HG03469 (cell line): ENCODE measurements around the gene ZNF366.
A peak's percentile ranks its signal among the peaks of the same experiment; 100 is the strongest.

Source experiments
- ATAC-seq: cut with Tn5 transposase; IDR thresholded peaks from one replicate; pipeline ENCODE4 v1.9.1; 2021; ENCODE audit warnings: mild to moderate bottlenecking, moderate library complexity, moderate number of reproducible peaks; ENCODE audit not compliant: unreplicated experiment

Gene ZNF366

DNA sequence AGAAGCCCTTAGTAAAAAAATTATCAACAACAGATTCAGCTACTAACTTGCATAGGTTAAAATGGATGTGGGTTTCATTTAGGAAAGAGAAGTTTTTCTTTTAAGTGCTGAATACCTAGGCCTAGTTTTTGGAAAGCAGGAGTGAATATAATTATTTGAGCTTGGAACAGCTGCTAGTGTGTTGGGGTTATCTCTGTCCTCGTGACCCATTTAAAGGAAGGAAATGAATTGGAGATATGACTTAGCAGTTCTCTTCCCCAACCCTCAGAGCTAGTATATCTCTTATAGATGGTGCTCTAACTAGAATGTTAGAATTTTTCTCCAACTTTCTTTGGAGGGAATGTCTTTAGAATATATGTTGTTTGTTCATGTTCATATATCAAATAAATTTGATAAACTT, 38.6 kb downstream of the ZNF366 start:
- no peak for ATAC-seq

DNA sequence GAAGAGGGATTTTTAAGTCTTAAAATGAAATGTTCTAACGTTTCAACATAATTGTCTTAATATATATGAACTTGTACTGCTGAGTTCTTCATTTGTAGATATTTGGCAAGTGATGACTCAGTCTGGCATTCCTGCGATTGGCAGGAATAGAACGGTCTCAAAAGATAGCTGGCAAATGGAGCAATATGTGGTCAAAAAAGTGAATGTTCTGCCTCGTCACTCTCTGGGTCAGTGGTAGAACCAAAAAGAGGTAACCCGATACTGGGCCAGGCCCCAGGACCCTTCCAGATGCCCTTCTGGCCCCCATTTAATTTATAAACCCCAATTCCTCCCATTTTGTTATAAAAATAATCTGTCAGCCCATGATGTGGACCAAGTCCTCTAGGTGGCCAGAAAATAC, 39.2 kb downstream of the ZNF366 start:
- ATAC-seq = no peak

DNA sequence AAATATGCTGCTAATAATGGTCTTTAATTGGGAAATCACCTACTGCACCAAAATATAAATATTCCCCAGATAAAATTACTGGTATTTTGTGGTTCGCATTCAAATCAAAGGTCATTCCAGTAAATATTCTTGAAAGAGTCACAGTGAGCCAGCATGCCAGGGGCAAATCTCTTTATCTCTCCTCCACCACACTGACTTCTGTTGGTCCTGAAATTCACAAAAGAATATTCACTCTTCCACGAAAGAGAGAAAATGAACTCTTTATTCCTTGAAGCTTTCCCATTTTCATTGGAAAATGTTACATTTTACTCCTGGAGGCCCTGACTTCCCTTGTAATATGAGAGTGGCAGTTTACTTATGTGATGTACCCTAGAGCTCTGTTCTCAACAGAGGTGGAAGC, 39.7 kb downstream of the ZNF366 start:
- ATAC-seq = no peak

DNA sequence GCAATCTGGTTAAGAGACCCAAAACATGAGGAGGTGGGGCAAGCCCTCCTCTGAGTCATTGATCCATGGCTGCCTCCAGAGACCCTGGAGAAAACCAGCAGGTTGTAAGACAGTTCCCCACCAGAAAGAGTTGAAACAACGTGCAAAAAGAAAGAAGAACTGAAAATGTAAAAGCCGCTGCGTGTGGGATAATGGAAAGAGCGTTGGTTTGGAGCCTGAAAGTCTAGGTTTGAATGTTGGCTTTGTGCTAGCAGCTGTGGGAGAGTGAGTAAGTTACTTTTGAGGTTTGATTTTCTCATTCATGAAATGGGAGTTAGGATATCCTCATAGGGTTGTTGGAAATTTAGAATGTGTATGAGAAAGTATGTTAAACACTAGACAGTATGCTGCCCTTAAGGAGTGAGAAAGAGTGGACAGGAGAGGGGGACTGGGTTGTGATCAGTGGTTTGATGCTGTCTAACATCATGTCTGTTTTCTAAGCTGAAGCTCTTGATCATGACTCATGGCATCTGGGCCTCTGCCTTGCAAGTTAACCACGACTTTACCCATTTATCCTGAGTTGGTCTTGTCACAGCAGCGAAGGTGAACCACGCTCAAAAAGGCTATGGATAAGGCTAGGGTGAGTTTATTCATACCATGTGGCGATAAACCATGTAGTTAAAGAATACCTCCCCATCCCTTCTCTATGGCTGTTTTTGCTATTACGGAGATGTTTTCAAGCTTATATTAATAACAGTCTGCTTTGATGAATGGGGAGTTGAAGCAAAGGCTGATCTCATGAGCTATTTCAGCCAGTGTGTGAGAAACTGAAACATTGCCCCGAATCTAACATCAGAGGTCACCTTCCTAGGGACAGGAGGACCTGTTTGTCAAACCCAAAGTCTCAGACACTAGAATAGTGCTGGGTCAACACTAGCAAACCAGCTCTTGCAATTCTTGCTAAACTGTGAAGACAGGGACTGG, 41.3 kb downstream of the ZNF366 start:
- peak; percentile 63 for ATAC-seq

DNA sequence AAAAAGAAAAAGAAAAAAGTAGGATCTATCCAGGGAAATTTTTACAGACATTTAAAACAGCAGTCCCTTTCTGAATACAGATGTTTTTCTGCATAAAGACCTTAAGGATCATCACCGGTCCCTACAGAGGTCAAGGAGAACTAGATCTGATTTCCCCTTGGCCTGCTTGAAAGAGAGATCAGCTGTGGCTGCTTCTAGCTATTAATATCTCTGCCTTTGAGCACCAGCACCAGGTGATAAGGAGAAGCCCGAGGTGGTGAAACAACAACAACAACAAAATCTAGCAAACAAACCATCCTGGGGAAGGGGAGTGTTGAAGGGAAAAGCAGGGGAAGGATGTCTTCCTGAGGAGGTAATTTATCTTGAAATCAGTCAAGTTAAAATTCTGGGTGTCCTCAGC, 42.1 kb downstream of the ZNF366 start:
- ATAC-seq = no peak

DNA sequence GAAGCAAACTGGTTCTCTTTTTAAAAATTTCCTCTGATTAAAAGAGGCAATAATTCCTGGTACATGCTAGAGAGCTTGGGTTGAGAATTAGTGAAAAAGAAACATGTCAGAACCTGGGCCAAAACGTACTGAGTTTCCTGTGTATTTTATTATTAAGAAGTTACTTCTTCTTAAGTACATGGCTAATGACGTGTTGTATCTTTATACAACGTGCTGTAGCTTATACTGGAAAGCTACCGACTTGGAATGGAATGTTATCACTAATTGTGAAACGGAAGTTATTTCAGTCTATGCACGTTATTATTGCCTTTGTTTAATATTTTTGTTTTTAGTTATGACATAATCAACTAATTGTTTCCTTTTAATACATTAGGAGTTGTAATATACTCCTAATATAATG, 43.1 kb downstream of the ZNF366 start:
- no peak for ATAC-seq

DNA sequence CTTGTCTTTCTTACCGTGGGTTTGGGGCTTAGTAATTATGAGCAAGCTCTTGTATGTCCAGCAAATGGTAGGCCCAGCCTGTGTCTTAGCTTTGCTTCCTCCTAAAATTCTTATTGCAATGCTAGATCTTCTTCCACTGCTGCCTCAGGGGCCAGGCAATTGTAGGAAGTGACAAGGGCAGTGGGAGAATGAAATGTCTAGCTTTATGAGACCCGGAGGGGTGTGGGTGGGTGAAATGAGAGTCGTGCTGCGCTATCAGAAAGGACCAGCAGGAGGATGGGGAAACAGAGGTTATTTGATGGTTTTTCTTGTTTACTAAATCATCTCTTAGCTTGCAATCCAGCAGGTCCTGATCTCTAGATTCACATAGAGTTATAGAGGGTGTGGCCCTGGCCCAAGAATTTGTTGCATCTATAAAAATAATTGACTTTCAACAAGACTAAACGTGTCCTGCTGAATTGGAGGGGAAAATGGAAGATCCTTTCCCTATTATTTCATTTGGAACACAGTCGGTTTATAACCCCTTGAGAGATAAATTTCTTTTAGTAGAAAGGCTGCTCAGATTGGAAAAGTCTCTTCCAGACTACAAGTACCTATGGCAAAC, 43.7 kb downstream of the ZNF366 start:
- ATAC-seq = no peak

DNA sequence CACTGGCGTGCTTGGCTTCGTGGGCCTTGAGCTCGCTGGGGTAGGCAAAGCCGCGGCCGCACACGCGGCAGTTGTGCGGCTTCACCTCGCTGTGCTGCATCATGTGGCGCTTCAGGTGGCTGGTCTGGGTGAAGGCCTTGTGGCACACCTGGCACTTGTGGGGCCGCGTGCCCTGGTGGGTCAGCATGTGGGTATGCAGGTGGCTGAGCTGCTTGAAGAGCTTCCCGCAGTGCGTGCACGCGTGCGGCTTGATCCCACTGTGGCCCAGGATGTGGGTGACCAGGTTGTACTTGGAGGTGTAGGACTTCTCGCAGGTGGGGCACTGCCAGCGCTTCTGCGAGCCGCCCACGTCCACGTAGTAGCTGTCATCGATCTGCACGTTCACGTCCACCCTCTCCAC, 46.8 kb downstream of the ZNF366 start:
- ATAC-seq = no peak

DNA sequence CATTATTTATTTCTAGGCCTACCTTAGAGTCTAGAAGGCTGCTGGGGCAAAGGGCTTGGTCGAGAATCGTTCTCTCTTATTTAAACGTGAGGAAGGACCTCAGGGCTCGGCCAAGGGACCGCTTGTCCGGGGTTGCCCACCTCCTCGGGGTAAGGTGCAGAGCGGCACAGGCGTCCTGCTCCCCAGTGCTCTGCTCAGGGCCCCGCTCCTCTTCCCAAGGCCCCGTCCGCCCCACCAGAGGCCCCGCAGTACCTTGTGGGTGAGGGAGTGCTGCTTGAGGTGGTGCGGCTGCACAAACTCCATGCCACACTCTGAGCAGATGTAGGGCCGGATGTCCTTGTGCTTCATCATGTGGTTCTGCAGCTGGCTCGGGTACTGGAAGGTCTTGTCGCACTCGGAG, 47.3 kb downstream of the ZNF366 start:
- ATAC-seq = no peak

DNA sequence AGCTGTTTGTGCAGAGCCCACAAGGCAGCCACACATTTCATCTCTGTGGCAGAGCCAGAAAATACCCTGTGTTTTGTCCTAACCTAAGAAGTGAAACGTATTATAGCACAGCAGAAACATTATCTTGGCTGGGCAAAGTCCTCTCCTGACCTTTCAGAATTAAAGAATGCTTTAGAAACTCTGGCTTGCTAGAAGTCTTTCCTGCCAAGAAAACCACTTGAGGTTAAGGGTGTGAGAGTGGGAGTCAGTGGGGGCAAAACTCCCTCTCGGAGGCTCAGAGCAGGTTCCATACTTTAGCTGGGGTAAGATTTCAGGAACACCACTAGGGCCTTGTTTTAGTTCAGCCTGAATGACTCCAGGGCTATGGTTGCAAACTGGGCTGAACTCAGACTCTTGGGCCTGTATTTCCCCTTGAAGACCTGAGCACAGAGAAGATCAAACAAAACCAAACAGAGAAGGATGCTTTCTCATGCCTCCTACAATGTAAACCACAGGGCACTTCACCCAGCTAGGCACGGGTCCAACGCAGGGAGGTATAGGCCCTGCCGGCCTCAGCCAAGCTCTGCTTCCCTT, 48.0 kb downstream of the ZNF366 start:
- no peak for ATAC-seq

DNA sequence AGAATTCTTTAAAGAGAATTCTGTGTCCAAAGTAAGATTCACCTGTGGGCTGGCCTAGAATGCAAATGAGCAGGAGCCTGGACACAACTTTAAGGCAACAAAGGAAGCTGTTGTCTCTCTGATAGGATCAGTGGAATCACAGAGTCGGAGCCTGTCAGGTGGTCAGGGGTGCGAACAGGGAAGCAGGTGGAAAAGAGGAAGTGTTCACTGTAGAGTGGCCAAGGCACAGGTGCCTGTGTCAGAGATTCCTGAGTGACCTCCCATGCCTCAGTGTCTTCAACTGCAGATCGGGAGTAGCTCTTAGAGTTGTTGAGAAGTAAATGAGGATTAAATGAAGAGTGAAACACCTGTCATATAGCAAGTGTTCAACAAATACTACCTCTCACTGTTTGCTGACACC, 48.8 kb downstream of the ZNF366 start:
- ATAC-seq = no peak

DNA sequence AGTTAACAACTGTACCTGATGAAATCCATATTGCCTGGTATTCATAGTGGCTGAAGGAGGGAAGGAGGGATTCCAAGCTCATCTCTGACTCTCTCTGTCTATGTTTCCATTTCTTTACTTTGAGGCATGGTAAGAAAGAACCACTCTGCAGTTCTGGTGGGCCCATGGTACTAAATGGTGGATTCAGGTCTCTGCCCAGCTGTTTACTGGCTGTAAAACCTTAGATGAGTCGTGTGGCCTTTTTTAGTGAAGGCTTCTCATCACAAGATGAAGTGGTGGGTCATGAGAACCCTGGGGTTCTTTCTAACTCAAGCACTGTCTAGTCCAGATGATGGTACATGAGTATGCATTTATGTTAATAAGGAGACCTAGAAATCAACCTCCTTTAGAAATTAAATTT, 49.7 kb downstream of the ZNF366 start:
- no peak for ATAC-seq

DNA sequence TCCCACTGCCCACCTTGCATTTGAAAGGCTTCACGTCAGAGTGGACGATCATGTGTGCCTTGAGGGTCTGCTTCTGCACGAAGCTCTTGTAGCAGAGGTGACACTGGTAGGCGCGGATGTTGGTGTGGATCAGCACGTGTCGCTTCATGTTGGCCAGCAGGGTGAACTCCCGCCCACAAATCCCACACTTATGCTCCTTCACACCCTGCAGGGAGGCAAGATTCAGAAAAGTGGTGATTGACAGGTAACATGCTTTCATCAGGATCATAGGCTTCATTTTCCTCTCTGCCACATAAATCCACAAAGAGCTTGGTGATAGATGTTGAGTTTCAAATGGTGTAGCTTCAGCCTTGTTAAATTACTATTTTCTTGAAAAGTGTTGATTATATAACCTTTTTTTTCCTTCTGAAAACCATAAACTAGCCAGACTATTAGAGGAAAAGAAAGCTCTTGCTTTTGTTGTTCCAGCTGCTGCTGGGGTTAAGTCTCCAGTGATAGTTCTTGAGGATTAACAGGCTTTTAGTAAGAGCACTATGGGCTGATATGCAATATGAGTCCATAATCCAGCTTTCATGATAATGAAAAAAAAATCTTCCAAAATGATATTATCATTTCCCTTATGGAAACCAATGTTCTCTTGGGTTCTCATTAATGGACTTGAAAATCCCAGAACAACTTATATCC, 50.7 kb downstream of the ZNF366 start:
- ATAC-seq = no peak

DNA sequence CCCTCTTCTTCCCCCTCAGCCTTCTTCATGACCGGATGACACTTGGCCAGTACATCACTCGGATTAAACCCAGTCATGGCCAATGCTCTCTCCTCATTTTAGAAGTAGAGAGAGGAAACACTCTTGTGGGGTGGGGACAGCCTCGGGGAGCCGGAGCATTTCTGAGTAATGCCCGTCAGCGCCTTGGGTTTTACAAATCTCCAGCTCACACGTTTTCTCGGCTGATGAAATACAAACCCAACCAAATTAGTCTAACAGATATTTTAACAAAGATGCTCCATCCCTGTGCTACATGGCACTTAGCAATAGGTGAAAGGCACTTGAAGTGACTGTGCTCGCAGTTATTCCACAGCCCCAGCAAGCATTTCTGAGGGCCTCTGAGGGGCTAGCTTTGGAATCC, 51.7 kb downstream of the ZNF366 start:
- ATAC-seq = no peak

DNA sequence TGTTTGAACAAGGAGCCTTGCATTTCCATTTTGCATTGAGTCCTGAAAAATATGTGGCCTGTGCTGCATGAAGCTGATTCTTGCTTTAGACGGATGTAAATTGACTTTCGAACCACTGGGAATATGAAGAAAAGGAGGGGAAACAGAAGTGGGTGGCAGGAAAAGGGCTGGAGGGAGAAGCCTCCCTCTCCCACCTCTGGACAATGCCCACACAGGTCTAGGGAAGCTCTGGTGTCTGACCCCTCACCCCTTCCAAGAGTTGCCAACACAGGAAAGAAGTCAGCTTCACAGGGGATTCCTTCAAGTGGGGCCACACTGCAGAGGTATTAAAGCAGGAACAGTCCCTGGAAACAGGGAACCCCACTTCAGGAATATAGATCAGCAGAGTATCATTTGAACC, 52.2 kb downstream of the ZNF366 start:
- ATAC-seq = no peak

DNA sequence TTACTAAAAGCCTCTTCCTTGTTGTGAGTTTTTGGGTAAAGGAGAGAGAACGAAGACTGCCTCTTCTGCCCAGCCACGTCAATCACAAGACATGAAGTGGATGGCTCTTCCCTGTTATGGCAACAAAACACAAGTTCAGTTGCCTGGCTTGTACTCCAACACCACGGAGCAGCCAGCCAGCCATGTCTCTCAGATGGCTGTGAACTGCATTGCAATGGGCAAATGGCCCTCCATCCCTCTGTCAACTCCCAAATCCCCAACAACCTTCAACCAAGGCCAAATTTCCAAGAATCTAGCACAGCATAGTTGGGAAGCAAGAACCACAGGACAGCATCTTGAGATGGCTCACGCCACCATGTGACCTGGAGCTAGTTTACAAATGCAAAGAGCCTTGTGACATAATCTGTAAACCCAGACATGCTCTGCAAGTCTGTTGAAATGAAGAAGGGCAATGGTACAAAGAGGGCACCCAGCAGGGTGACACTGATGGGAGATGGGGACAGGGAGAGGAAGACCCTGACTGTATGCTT, 53.9 kb downstream of the ZNF366 start:
- no peak for ATAC-seq

DNA sequence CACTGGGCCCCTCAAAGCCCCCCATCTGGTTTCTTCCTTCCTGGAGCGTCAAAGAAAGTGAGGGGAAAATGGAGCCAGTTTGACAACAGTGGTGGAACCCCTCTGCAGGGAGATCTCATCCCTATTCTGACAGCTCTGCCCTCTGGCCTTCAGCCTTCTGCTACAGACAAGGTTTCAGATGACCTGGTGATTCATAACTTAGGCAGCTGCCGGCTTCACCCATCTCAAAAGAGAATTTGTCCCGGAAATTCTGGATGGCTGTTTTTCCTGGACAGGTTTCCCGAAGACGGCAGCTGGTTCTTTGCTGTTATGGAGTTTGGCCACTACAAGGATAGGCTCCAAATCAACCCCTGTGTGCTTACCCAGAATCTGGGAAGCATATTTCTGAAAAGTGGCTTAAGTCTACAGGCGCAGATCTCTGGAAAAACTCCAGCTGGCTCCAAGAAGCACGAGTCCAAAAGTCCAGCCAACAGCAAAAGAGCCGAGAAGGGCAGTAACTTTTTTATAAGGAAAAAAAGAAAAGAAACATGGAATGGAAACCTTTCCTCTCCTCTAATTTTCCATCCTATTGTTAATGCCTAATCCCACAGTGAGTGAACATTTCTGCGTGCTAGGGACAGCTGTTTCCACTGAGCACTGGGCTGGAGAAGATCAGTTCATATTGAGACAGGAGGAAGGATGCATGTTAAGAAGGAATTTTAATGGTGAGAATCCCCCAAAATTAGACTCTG, 54.5 kb downstream of the ZNF366 start:
- ATAC-seq = no peak

DNA sequence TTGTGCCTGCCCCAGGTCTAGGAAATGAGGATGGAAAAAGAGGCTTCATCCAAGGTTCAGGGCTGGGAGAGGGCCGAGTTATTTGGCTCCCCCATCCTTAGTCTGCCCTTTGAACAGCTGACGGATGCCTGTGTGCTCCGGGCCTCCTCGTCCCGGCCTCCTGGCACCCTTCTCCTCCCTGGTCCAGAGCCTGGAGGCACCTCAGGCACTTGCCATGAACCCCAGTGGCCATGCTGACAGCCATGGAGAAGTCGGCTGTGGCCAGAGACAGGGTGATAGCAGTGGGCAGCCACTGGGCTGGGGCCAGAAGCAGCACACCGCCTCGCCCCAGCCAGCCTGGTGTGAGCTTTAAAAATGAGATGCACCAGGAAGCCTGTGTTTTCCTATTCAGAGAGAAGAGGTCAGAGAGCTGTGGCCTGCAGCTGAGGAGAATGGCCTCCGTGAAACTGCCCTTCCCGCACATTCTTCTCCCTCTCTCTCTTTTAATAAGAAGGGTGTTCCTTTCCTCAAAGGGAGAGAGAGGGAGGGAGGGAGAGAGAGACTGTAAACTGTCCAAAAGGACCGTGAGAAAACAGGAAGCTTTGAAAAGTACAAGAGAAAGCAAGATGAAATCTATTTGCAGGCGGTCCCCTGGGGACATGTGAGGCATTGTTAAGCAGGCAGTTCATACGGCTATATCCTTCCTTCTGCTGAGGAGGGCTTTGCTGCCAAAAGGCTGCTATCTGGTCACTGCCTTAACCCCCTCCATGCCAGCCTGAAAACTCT, 55.3 kb downstream of the ZNF366 start:
- ATAC-seq = peak; percentile 56

DNA sequence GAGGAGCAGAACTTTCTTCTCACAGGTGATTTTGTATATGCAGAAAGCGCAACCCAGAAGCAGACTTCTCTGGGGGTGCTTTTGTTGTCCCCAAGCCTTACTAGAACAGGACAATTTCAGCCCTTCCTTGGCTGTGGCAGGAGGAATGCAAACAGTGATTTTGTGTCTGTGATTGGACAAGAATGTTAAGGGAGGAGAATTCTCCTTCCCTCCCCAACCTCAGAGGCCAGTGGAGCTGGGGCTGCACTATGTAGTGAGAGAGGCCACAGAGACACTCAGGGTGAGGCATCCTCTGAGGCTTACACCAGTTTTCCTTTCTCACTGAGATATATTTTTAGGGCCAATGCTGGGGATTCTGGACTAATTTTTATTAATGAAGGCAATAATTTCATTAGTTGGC, 58.8 kb downstream of the ZNF366 start:
- ATAC-seq = no peak

DNA sequence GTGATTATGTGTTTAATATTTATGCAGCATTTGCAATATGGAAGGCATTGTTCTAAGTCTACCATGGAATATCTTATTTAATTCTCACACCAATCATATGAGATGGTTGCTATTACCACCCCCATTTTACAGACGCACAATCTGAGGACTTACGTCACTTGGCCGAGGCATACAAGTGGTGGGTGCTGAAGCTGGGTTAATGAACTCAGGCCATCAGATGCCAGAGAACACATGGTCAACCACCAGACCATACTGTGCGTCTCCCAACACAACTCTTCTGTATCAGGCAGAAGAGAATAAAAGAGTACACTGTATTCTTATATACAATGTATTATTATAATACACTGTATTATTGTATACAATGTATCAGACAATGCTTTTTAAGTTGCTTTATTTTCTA, 59.5 kb downstream of the ZNF366 start:
- no peak for ATAC-seq
